H1 (cell line): ENCODE results near the gene IPO13. TPM values are rescaled to one million over a fixed set of nuclear protein-coding genes. Genes with fewer than 3 reads are reported as not detected.

ENCODE experiments used
- BACH1 ChIP-seq: IDR thresholded peaks from 2 replicates; pipeline ENCODE4 v1.6.1; 2012; ENCODE audit warnings: low read length, improper control_type of control experiment
- BRCA1 ChIP-seq: IDR thresholded peaks from 2 replicates; pipeline ENCODE4 v1.6.1; 2012; ENCODE audit warnings: low read depth, low read length, improper control_type of control experiment
- CHD7 ChIP-seq: fragments of 300-600 bp; sonication (generic); IDR thresholded peaks from 2 replicates; pipeline ENCODE4 v1.7.1; 2012; ENCODE audit warnings: low read length, moderate library complexity, mild to moderate bottlenecking, inconsistent platforms; ENCODE audit not compliant: insufficient replicate concordance
- HDAC2 ChIP-seq, 2 experiments: fragments of 300-600 bp in 1 of 2; sonication (generic) in 1 of 2; IDR thresholded peaks; 2 replicates each; pipeline ENCODE4 v1.6.1; 2011 to 2012; ENCODE audit warnings: low read depth in 2 of 2, low read length in 2 of 2, mild to moderate bottlenecking in 2 of 2, moderate library complexity in 2 of 2, borderline replicate concordance in 1 of 2, inconsistent platforms in 1 of 2
- KDM4A ChIP-seq: IDR thresholded peaks from one replicate; pipeline ENCODE4 v1.7.1; 2012; ENCODE audit warnings: low read depth, mild to moderate bottlenecking, moderate library complexity, low read length, inconsistent platforms; ENCODE audit not compliant: severe bottlenecking
- POLR2A ChIP-seq, 2 experiments: IDR thresholded peaks; 1 replicate in 1 of 2; 2 replicates in 1 of 2; pipeline ENCODE4 v1.6.1; 2011; ENCODE audit warnings: low read depth in 2 of 2, low read length in 2 of 2, mild to moderate bottlenecking in 2 of 2; ENCODE audit errors: control extremely low read depth in 1 of 2
- SP1 ChIP-seq: IDR thresholded peaks from 2 replicates; pipeline ENCODE4 v1.6.1; 2011; ENCODE audit warnings: low read depth, low read length
- SP2 ChIP-seq: IDR thresholded peaks from 2 replicates; pipeline ENCODE4 v1.6.1; 2012; ENCODE audit warnings: mild to moderate bottlenecking, low read length, inconsistent platforms
- TCF12 ChIP-seq: IDR thresholded peaks from 2 replicates; pipeline ENCODE4 v1.6.1; 2011; ENCODE audit warnings: low read depth, mild to moderate bottlenecking, low read length
- polyA plus RNA-seq, 7 experiments: library from polyadenylated mRNA; depleted of rRNA in 3 of 7; stranded (reverse) in 5 of 7; unstranded in 2 of 7; fragments of >200 nt in 5 of 7; fragments of 200-250 nt in 2 of 7; gene quantifications; 1 replicate in 5 of 7; 2 replicates in 1 of 7; 4 replicates in 1 of 7; pipeline versions ENCODE4 v1.2.1 to v1.2.3, GENCODE V29; 2011 to 2013; ENCODE audit warnings: missing spikeins in 2 of 7, mixed read lengths in 2 of 7
- total RNA-seq: library from RNA; stranded (reverse); fragmentation: NEBNext Ultra II Directional; extraction: Animal tissue kit (Norgen Biotek cat#: 25700); gene quantifications from 2 replicates; pipeline ENCODE4 v1.2.1, GENCODE V29; 2021

IPO13 gene
- total and polyA plus RNA-seq, 2 of the 8 experiments (the other 6 are each of a cell fraction or from before 2014, with no cell fraction given) = 23.0 to 27.0 TPM

- TF ChIP-seq CHD7 = no peak
- no peak for TF ChIP-seq KDM4A
- no peak for TF ChIP-seq BACH1
- TF ChIP-seq POLR2A (IDR thresholded peaks at IDR 0.05; ENCODE audit: control extremely low read depth in 1 of 2, low read depth in 2 of 2, low read length in 2 of 2) = no peak
- TF ChIP-seq HDAC2 (IDR thresholded peaks at IDR 0.05; ENCODE audit: borderline replicate concordance in 1 of 2, low read depth in 2 of 2, low read length in 2 of 2) = no peak
- TF ChIP-seq TCF12 = no peak
- no peak for TF ChIP-seq SP2
- no peak for TF ChIP-seq SP1
- no peak for TF ChIP-seq BRCA1
- TF ChIP-seq, all 59 proteins: peak for 0
Observed at GRCh38 chr1:44016890-44017400, 70.2 kb downstream of the IPO13 start (continued).
